Activated T-cell treated with anti-CD3 and anti-CD28 coated beads, Interleukin-2, amount 50 U/mL, for 72 hours (primary cell): ENCODE measurements around the gene KRI1. TPM values are rescaled to one million over a fixed set of nuclear protein-coding genes. Genes with fewer than 3 reads are reported as not detected.

Experiments
- ATAC-seq, 2 donors: fragments of 150-1000 bp; cut with Tn5 transposase; replicated peaks in 1 of 2; 2 replicates each; pipeline ENCODE4 v1.10.0; 2021; ENCODE audit warnings: moderate library complexity in 2 of 2, mild to moderate bottlenecking in 1 of 2
- DNase-seq, 2 donors: peaks; one replicate each; pipeline ENCODE4 v3.0.0; 2021 to 2022; ENCODE audit warnings: mixed read lengths in 1 of 2
- H3K27ac Mint-ChIP-seq: one replicate; pipeline ENCODE4 v1.8.0; 2022; ENCODE audit warnings: mild to moderate bottlenecking, moderate library complexity, mixed read lengths
- H3K27me3 Mint-ChIP-seq: one replicate; pipeline ENCODE4 v1.8.0; 2022; ENCODE audit warnings: low read depth, mixed read lengths
- H3K36me3 Mint-ChIP-seq, 2 donors: one replicate each; pipeline ENCODE4 v1.8.0; 2022; ENCODE audit warnings: mixed read lengths in 2 of 2, mild to moderate bottlenecking in 1 of 2; ENCODE audit not compliant: insufficient read depth in 2 of 2
- H3K4me1 Mint-ChIP-seq: one replicate; pipeline ENCODE4 v1.8.0; 2022; ENCODE audit warnings: low read depth, mixed read lengths
- H3K4me3 Mint-ChIP-seq, 2 donors: one replicate each; pipeline ENCODE4 v1.8.0; 2022; ENCODE audit warnings: mild to moderate bottlenecking in 2 of 2, mixed read lengths in 2 of 2, moderate library complexity in 2 of 2
- H3K9me3 Mint-ChIP-seq, 2 donors: one replicate each; pipeline ENCODE4 v1.8.0; 2022; ENCODE audit warnings: mixed read lengths in 2 of 2
- total RNA-seq, 2 donors: library from RNA; stranded (reverse); gene quantifications; one replicate each; pipeline ENCODE4 v1.2.3, GENCODE V29; 2022

Gene KRI1
- total RNA-seq, 2 donors from 2014 or later: 48.4 to 61.7 TPM

DNA sequence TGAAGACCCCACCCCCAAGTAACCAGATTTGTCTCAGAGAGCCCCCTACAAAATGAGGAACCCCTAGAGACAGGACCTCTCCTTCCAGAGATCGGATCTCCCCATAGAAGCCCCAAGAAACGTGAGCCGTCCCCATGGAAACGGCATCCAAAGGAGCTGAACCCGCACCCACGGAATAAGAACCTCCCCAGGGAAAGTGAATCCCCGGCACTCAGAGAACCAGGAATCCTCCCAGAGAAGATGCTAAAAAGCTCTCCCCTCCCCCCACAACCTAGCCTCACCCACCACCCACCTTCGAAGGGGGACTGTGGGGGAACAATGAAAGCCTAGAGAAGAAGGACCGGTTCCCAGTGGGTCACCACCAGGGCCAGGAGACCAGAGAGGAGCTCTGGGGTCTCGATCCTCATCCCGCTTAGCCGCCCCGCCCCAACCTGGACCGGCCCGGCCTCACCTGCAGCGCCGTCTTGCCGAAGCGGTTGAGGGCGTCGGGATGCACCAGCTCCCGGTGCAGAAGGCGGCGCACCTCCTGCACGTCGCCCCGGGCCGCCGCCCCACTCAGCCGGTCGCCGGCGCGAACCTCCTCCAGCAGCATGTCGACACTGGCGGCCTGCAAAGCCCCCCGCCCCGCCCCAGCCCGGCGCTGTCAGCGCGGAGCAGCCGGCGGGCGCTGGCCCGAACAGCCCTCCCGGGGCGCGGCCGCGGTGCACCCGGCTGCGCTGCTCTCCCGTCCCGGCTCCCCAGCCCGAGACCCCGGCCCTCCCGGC, 2.4 kb upstream of the KRI1 start:
- peak; percentile 82 to 86 for DNase-seq
- Mint-ChIP-seq H3K36me3 (peaks cover 8 to 29% of the 10 kb centered on the region in 2 donors), H3K4me3 (peak overlapping the region; percentile 98 to 100), H3K27ac (peak overlapping the region; percentile 95), H3K9me3 (no peaks in the 10 kb centered on the region), H3K4me1 (peaks cover 65% of the 10 kb centered on the region), H3K27me3 (no peaks in the 10 kb centered on the region)
- peak; percentile 38 to 42 for ATAC-seq

DNA sequence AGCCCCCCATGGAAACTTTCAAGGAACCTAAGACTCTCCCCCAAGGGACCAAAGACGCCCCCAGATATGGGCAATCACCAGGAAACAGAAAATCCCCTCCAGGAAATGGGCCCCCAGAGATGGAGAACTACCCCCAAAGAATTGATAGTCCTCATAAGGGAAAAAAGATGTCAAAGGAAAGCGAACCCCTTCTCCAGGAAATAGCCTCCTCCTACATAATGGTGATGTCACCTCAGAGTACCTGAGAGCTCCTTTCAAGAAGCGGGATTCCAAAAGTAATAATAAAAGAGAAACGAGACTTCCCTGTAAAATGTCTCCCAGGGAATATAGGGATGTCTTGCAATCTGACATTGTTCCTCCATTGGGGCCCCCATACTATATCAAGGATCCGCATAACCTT, 1.8 kb upstream of the KRI1 start:
- H3K36me3 Mint-ChIP-seq: peaks cover 8 to 31% of the 10 kb centered on the region in 2 donors
- DNase-seq: no peak
- no peak for ATAC-seq
- H3K27ac Mint-ChIP-seq: peak overlapping the region; percentile 95
- H3K4me3 Mint-ChIP-seq: peak overlapping the region; percentile 96 to 99
- H3K9me3 Mint-ChIP-seq: no peaks in the 10 kb centered on the region
- no peaks in the 10 kb centered on the region for H3K27me3 Mint-ChIP-seq
- peaks cover 65% of the 10 kb centered on the region for H3K4me1 Mint-ChIP-seq

DNA sequence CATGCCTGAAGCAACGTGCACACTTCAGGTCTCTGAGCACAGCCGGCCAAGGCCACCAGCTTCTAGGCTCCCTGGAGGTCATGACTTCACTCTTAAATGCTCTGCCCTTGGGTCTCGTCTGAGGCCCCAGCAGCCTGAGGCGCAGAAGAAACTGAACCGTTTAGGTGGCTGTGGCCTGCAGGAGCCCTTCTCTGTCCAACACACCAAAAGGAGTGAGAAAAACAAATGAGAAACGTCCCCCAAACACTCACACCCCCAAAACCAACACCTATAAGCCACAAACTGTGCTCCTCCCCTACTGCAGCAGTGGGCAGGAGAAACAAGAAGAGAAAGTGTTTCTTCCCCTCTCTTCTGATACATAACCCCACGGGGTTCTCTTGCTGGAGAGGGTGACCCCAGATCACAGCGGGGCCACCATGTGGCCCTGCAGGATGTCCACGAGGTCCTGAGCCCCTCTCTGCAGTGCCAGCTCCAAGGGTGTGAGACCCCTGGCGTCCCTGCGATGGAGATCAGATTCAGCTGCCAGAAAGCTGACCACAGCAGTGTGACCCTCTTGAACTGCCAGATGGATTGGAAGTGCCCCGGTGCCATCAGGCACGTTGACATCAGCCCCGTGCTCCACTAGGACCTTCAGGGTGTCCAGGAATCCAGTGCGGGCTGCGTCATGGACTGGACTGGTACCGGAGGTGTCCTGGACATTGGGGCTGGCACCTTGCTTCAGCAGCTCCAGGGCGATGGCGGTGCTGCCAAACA, 1.0 kb upstream of the KRI1 start:
- Mint-ChIP-seq H3K9me3 (no peaks in the 10 kb centered on the region), H3K36me3 (peaks cover 8 to 32% of the 10 kb centered on the region in 2 donors), H3K27ac (peak overlapping the region; percentile 93), H3K27me3 (no peaks in the 10 kb centered on the region), H3K4me3 (peak overlapping the region; percentile 96 to 99), H3K4me1 (peaks cover 61% of the 10 kb centered on the region)
- ATAC-seq (peak; percentile 10 to 35), DNase-seq (peak; percentile 63 to 79)

DNA sequence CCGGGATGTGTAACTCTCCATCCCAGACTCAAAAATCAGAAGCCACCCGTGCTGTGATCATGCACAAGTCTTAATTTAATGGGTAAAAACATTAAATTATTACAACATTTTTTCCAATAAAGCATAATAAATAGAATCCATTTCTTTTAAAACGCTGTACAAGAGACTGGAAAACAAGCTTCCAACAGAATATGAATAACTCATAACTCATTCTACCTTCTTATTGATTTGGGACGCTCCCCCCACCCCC, 523 bp upstream of the KRI1 start:
- H3K9me3 Mint-ChIP-seq: no peaks in the 10 kb centered on the region
- DNase-seq: no peak
- H3K4me1 Mint-ChIP-seq: peaks cover 63% of the 10 kb centered on the region
- no peak for ATAC-seq
- H3K27me3 Mint-ChIP-seq: no peaks in the 10 kb centered on the region
- H3K36me3 Mint-ChIP-seq: peaks cover 8 to 35% of the 10 kb centered on the region in 2 donors
- H3K4me3 Mint-ChIP-seq: peak overlapping the region; percentile 96 to 99
- H3K27ac Mint-ChIP-seq: peak overlapping the region; percentile 93

DNA sequence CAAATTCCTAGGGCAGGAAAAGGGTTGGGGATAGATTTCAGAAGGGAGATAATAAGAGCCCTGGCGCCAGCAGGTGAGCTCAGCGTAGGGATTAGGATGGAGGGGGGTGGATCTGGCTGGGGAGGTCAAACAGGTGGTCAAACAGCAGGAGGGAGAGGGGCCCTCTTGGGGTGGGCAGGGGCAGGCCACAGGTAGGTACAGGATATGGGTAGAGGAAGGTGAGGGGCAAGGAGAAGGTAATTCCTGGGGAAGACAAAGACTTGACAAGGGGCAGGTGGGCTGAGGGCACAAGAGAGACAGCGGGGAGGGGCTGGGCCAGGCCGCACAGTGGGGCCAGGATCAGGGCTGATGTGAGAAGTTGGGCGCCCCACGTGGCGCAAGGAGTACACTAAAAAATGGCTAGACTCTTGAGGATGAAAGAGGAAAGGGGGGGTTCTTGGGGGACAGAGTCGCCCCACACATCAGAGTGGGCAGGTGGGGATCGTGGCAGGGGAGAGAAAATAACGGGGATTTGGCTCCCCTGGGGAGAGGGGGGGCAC, 713 bp downstream of the KRI1 start:
- Mint-ChIP-seq H3K4me3 (peak overlapping the region; percentile 96 to 99), H3K27ac (peak overlapping the region; percentile 96), H3K4me1 (peaks cover 62% of the 10 kb centered on the region), H3K27me3 (no peaks in the 10 kb centered on the region), H3K36me3 (peaks cover 8 to 41% of the 10 kb centered on the region in 2 donors), H3K9me3 (no peaks in the 10 kb centered on the region)
- DNase-seq (peak; percentile 56 to 72), ATAC-seq (no peak)

DNA sequence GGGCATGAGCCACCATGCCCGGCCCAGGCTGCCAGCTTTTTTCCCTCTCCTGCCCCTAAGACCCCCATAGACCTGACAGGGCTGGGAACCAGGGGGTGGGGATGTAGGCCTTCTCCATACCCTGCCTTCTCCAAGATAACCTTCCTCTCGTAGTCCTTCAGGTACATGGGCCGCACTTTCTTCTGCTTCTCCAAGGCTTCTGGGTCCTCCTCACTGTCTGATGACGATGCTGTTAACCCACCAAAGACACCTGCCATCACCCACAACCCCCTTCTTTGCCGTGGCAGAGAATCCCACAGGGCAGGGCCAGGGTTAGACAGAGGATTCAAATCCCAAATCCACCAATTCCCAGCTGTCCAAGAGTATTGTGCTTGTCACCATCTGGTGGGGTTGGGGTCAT, 3.2 kb downstream of the KRI1 start:
- peaks cover 11 to 42% of the 10 kb centered on the region in 2 donors for H3K36me3 Mint-ChIP-seq
- H3K4me3 Mint-ChIP-seq: no peak overlapping the region
- DNase-seq: no peak
- no peaks in the 10 kb centered on the region for H3K27me3 Mint-ChIP-seq
- H3K4me1 Mint-ChIP-seq: peaks cover 53% of the 10 kb centered on the region
- ATAC-seq: no peak
- H3K27ac Mint-ChIP-seq: peak overlapping the region; percentile 60
- H3K9me3 Mint-ChIP-seq: no peaks in the 10 kb centered on the region

DNA sequence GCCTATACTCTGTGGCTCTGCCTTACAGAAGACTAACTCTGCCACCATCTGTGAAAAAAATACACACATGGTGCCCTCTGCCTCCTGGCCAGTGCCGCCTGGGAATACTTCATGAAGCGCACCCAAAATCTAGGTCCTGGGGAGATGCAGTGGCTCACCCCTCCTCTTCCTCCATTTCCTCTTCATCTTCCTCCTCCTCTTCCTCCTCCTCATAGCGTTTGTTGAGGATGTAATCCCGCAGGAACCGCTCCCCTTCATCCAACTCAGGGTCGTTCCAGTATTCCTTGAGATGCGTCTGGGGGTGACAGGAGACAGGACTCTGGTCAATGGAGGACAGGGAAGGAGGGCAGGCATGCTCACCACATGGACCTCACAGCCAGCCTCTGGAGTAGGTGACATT, 5.7 kb downstream of the KRI1 start:
- Mint-ChIP-seq H3K4me3 (no peak overlapping the region), H3K27ac (no peak overlapping the region), H3K27me3 (no peaks in the 10 kb centered on the region), H3K36me3 (peaks cover 7 to 30% of the 10 kb centered on the region in 2 donors), H3K4me1 (peaks cover 36% of the 10 kb centered on the region), H3K9me3 (no peaks in the 10 kb centered on the region)
- ATAC-seq: no peak
- DNase-seq: no peak

DNA sequence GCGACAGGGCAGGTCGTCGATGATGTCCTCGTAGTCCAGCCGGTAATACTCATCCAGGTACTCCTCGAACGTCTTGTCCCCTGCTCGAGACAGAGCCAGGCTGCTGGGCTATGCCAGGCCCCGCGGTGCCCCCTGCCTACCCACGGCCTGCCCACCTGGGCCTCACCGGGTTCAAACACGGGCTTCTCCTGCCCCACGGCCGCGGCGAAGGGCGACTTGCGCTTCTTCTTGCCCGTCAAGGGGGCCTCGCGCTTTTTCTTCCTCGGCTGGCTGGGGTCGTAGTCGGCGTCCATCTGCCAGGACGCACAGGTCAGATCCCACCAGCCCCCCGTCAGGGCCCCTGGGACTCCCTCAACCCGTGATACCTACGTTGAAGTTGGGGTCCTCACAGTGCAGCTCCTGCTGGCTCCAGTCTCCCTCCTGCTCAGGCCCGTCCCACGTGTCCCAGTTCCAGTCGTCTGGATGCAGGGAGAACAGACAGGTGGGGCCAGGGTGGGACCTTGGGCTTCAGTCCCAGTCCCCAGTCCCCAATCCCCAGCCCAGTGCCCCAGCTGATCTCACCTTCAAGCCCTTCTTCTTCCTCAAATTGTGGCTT, 8.1 kb downstream of the KRI1 start:
- ATAC-seq (no peak), DNase-seq (no peak)
- Mint-ChIP-seq H3K27me3 (no peaks in the 10 kb centered on the region), H3K9me3 (no peaks in the 10 kb centered on the region), H3K27ac (no peak overlapping the region), H3K4me1 (peaks cover 45% of the 10 kb centered on the region), H3K36me3 (peaks cover 6 to 27% of the 10 kb centered on the region in 2 donors), H3K4me3 (no peak overlapping the region)

DNA sequence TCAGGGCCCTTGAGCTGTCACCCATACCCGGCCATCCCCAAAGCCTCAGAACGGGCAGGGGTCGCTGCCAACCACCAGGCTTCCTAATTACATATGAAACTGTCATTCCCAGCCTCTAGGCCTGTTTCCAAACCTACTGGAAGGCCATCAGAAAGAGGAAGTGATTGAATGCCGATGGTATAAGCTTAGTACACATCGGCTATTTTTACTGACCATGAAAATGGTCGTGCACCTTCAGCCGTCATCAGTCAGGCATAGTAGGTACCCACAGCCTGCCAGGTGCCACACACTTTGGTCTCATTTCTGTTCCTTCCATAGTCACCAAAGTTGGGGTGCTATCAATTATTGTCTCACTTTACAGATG, 10.2 kb downstream of the KRI1 start:
- H3K9me3 Mint-ChIP-seq: no peaks in the 10 kb centered on the region
- ATAC-seq: no peak
- peaks cover 10 to 32% of the 10 kb centered on the region in 2 donors for H3K36me3 Mint-ChIP-seq
- H3K27me3 Mint-ChIP-seq: no peaks in the 10 kb centered on the region
- no peak for DNase-seq
- peaks cover 34% of the 10 kb centered on the region for H3K4me1 Mint-ChIP-seq
- peak overlapping the region; percentile 83 for H3K27ac Mint-ChIP-seq
- H3K4me3 Mint-ChIP-seq: no peak overlapping the region

DNA sequence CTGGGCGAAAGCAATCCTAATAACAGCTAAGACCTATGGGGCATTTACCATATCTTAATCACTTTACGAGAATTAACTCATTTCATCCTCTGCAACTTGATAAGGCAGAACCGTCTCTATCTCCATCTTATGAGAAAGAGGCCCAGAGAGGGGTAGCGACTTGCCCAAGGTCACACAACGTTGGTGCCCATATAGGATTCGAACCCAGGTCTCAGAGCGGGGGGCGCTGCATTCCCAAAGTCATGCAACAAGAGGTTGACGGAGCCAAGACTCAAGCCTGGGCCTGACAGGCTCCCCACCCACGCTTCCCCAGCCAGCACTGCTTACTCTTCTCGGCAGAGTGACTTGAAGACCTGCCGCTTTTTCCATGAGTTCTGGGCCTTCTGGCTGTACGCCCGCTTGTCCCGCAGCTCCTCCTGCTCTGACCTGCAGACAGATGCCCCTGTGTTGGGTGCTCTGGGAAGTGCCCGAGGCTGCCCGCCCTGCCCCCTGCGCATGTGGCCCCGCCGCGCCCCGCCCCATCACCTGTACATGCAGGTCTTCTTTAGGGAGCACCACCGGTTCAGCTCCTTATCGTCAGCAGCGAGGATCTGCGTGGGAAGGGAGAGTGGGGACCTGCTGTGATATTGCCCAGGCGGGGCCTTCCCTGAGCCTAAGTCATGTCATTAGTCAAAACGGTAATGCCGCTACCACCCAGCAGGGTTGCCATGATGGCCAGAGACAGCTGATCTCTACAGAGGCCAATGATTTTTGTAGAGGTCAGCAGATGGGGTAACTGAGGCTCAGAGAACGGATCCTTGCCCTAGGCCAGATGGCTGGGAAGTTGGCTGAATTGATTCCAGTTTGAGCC, 10.8 kb downstream of the KRI1 start:
- ATAC-seq (no peak), DNase-seq (no peak)
- Mint-ChIP-seq H3K27ac (peak overlapping the region; percentile 43), H3K4me3 (peak overlapping the region; percentile 52 to 81), H3K36me3 (peaks cover 10 to 32% of the 10 kb centered on the region in 2 donors), H3K9me3 (no peaks in the 10 kb centered on the region), H3K4me1 (peaks cover 34% of the 10 kb centered on the region), H3K27me3 (no peaks in the 10 kb centered on the region)

DNA sequence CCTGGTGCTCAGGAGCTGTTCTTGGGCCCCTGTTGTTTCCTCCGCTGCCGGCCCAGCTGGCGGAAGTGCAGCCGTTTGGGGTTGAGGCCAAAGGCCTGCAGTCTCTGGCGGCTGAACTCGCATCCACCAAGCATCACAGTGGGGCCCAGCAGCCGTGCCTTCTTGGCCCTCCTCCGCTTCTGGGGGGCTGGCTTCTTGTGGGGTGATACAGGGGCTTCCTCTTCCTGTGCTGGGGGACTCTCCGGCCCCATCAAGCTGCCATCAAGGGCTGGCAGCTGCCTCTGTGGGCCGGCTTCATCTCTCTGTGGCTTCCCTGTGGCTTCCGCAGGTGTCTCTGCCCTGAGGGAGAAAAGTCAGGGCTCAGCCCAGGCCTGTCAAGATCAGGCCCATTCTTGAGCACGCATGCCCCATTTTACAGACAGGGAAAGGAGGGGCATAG, 11.8 kb downstream of the KRI1 start:
- H3K4me3 Mint-ChIP-seq: peak overlapping the region; percentile 52 to 81
- peaks cover 8 to 30% of the 10 kb centered on the region in 2 donors for H3K36me3 Mint-ChIP-seq

DNA sequence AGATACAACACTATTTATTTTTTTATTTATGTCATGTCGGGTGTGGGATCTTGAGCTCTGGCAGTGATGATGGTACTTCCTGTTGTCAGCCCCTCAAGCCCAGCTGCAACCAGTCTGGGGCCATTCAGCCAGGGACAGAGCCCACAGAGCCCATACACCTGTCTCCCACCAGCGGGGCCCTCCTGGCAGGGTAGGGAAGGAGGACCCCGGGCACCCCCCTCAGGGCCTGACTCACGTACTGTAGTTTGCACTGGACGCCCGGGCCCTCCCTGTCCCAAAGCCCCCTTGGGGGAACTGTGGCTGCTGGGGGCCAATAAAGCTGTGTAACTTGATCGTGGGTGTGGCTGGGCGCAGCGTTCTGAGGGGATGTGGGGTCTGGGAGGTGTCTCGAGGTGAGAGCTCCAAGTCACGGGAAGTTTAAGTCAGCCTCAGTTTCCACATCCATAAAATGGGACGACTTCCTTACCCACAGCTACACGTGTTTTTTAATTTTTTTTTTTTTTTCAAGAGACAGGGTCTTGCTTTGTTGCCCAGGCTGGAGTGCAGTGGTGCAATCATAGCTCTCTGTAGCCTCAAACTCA, 12.6 kb downstream of the KRI1 start:
- H3K36me3 Mint-ChIP-seq: peaks cover 8 to 28% of the 10 kb centered on the region in 2 donors
- H3K4me1 Mint-ChIP-seq: peaks cover 33% of the 10 kb centered on the region
- peak overlapping the region; percentile 52 to 81 for H3K4me3 Mint-ChIP-seq
- peak overlapping the region; percentile 43 for H3K27ac Mint-ChIP-seq
- H3K9me3 Mint-ChIP-seq: no peaks in the 10 kb centered on the region
- H3K27me3 Mint-ChIP-seq: no peaks in the 10 kb centered on the region
- ATAC-seq: no peak
- DNase-seq: no peak

More for the DNA sequence above, 11.8 kb downstream of the KRI1 start:
- no peaks in the 10 kb centered on the region for H3K9me3 Mint-ChIP-seq
- peak overlapping the region; percentile 43 for H3K27ac Mint-ChIP-seq
- ATAC-seq (peak; percentile 80 to 84), DNase-seq (peak; percentile 60 to 71)
- H3K27me3 Mint-ChIP-seq: no peaks in the 10 kb centered on the region
- peaks cover 34% of the 10 kb centered on the region for H3K4me1 Mint-ChIP-seq
